ENCODE data around the gene C2orf49. TPM values are rescaled to one million over a fixed set of nuclear protein-coding genes. Genes with fewer than 3 reads are reported as not detected.
A peak's percentile ranks its signal among the peaks of the same experiment; 100 is the strongest.

Gene C2orf49
- polyA plus RNA-seq, 10 donors, result 13.8 to 20.2 (median 16.5) TPM

DNA sequence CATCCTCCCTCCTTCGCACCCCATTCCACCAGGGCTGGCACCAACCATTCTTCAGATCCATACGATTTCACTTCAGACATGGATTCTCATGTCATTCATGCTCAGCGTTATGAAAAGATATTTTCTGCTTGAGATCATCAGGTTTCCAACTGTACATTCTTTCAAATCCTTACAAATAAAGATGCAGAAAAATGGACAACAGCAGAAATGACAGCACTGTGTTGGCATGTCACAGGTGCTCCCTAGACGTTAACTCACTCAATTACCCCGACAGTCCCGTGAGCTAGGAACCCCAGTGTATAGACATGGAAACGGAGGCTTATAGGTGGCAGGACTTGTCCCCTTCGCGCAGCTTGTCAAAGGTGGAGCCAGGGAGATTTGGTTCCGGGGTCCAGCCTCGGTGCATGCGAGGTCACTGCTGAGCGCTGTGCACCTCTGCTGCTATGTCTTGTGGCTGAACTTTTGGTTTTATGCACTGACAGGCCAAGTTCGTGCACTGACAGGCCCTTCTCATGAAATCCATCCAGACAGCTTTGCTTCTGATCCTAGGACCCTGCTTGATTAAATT is 43.8 kb downstream of the C2orf49 start:
- DNase-seq, result no peak

DNA sequence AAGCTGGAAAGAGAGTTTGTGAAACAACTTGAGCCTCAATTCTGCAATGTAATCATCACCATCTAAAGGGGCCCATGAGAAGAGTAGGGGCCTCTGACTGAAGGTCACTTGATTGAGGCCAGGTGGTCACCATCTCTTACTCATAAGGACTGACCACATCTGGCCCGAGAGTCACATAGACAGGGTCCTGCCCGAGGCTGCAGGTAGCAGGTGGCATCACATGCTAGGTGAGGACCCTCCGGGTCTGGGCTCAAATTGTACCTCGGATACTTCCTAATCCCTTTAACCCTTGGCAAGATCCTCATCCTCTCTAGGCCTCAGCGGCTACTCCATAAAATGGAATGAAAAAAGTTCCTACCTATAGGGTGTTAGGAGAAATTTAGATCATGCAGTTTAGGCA is 44.8 kb downstream of the C2orf49 start:
- DNase-seq, result no peak

DNA sequence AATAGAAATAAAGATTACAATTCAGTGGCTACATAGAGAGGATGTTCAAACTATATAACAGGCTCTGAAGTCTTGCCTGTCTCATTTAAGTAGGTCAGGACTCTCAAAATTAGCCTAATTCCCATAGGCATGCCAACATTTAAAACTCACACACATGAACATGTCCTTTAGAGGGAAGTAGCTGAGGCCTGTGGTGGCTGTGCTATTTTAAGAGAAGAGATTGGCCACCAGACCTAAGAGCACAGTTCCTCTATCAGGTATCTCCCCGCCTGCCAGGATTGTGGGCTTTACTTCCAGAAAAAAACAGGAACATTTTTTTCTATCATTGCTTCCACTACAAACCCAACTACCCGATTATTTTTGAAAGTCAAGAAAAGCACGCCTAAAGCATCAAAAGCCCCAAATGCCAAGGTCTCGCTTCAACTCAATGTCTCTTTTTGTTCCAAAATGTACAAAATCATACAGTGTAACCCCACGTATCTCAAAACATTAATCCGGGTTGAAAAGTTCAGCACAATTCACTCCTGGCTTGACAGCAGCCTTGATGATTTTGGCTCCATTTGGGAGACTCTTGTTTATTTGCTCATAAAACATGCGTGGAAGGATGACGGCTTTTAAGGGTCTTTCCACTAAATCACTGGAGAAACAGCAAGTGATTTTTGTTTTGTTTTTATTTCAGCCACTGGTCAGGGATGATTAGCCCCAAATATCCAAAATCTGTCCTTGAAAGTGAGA is 46.3 kb downstream of the C2orf49 start:
- DNase-seq, result no peak

DNA sequence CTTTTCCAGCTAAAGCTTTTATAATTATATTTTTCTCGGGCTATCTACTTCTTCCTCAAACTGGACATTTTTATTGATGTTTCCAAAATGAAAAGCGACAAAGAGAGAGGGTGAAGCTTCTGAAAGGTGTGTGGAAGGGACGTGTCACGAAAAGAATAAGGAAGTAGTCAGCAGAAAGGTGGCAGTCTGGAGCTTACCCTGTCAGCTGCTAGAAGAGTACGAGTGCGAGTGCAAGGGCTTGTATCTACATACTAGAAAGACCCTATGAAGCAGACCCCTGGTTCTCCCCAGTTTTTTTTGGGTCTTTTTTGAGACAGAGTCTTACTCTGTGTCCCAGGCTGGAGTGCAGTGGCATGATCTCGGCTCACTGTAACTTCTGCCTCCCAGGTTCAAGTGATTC is 46.9 kb downstream of the C2orf49 start:
- no peak for DNase-seq

DNA sequence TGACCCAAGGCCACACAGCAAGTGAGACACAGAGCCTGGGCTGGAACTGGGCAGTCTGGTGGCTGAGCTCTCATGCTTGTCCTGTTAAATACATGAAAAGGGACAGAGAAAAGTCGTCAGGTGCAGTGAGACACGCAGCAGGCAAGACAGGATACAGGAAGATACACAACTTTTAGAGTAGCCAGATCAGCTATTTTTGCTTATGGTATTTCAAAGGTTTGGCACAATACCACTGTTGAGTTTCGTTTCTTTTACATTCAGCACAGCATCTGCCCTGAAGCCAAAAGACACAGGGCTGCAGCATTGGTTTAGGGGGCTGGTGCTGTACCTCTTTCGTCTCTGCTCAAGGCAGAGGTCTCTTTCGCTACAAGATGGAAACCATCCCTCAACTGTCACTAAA is 47.5 kb downstream of the C2orf49 start:
- no peak for DNase-seq

DNA sequence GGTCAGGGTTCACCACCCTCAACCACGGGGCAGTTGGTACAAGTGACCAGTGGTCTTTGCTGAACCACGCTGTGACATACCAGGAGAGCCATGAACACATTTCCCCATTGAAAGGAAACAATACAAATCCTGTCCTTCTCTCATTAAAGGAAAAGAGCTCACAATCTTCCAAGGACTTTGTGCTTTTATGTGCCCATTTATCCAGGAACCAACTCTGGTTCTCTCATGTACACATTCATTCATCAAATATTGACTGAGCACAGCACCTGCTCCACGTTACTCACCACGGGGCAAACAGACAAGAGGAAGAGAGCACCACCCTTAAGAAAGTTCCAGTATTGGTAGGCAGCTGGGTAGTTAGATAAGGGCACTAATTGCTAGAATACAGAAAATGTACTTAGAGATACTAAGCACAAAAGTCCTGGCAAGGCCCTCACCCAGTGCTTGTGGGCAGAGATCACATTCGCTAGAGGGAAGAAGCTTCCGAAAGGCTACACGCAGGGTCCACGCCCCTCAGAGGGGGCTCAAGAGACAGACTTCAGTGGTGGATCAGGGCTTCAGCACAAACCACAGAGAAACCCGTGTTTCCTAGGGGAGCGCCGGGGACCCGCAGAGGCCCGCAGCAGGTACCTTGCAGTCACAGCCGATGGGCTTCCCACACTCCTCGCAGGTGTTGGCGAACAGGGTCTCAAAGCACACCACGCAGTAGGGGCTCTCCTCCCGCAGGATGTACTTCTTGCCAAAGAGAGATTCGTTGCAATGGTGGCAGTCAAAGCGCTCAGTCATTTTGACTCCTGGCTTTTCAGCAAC is 48.6 kb downstream of the C2orf49 start:
- DNase-seq, result no peak

DNA sequence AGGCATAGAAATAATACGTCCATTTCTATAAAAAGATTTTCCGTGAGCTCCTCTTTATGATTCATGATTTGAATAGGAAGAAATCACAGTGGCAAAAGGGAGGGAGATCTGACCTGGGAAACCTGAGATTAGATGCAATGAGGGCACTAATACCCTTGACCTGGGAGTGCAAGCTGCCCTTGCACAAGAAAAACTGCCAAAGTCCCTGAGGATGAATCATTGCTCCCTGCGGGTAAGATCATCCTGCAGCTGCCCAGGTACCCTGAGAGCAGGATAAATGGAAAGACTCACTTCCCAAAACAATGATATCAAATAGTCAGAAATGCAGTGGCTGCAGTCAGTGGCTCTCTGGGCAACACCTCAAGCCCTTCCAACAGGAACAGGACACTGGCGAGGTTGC is 49.9 kb downstream of the C2orf49 start:
- DNase-seq, result no peak

DNA sequence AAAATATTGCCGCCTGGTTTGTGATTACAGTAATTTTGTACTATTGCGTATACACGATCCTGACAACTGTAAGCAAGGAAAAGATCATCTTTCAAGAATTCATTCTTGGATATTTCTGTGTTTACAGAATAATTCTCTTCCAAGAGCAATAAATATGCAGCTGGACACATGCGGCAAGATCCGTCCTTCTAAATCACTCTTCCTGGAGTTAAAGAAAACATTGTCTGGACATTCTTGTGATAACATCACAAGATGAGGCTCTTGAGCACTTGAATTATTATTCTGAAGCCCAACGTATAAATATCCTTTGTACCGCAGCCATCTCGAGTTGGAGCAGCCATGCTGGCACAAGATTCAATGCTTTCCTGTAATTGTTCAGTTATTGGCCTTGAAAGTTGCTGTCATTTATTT is 51.6 kb downstream of the C2orf49 start:
- DNase-seq, result peak; percentile 73 to 86 (median 84)

DNA sequence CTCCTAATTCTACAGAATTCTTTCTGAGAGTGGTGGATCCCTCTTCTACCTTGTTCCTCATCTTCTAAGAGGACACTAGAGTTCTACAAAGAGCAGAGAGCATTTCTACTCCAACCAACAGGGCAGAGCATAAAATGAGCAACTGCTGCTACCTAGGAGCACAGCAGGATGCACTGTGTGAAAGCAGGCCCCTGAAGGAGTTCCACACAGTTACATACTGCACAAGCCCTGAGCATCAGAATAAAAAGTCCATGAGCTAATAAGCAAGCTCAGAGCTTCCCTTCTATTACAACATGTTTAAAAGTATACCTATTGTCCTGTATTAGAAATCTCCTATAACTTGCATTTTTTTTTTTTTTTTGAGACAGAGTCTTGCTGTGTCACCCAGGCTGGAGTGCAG is 53.1 kb downstream of the C2orf49 start:
- DNase-seq, result no peak

DNA sequence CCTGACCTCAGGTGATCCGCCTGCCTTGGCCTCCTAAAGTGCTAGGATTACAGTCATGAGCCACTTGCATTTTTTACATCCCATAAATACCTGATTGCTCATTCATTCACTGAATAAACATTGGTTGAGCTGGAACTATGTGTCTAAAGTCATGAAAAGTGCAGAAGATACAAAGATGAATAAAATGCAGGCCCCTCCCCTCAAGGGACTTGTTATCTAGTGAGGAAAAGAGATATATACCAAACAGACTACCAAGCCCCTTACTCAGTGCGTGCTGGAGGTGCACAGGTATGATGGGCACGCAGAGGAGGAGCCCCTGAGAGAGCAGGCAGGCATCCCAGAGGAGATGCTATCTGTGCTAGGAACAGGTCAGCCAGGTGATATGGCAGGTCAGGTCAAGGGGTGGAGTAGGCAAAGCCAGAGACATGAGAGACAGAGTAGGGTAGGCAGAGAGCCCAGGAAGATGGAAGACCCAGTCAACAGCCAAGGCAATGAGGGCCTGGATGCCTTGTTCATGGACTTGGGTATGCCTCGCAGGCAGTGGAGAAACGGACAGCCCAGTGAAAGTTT is 53.8 kb downstream of the C2orf49 start:
- DNase-seq, result no peak

DNA sequence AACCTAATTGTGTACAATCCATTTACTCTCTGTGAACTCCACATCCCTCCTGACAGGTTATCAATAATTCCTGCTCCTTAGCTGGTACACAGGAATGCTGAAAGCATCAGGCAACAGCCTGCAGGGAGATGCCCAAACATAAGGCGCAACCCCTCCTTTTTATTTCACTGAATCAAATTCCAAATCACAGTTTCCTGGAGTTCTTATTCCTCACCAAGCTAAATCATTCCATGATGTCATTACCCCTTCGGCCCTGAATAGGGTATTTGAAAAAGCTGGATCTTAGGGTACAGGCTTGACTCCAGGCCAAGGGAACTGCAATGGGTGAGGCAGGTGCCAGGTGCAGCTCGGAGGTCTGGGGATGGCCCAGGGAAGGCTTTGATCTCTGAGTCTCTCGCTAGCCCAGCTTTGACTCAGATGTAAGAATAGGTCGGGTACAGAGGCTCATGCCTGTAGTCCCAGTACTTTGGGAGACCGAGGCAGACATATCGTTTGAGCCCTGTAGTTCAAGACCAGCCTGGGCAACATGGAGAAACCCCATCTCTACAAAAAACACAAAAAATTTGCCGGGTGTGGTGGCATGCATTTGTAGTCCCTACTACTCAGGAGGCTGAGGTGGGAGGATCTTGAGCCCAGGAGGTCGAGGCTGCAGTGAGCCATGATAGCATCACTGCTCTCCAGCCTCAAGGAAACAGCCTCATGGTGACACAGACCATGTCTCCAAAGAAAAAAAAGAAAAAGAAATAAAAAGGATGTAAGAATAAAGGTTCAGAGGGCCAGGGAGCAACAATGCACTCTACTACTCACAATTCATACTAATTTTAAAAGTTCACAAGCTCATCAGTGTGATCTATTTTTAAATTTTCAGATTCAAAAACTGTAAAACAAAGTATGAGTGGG is 54.7 kb downstream of the C2orf49 start:
- DNase-seq, result no peak

DNA sequence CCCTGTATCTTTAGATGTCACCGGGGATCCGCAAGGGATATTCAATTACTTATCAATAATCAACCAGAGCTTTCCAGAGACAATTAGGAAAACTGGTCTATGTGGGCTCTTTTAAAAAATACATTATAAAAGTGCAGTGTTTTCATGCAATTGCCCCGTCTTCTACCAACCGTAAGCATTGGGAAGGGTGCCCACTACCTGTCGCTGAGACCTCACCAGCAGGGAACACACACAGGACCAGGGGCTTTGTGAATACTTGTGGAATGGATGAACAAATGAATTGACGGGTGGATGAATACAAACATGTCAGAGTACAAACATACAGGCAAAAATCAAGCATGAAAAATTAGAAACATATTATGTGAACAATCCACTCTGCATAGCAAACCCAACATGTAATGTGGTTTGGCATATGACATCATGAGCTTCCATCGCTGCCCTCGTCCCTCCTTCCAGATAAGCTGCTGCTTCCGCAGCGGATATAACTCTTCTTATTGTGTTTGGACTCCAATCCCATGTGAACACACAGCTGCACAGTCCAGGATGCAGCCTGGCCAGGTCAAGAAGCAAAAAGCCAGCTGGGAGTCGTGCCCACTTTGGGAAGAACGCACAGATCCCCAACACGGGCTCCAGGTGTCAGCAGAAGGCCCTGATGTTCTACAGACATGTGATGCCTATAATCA is 56.2 kb downstream of the C2orf49 start:
- DNase-seq, result peak; percentile 41 to 68 (median 66)

DNA sequence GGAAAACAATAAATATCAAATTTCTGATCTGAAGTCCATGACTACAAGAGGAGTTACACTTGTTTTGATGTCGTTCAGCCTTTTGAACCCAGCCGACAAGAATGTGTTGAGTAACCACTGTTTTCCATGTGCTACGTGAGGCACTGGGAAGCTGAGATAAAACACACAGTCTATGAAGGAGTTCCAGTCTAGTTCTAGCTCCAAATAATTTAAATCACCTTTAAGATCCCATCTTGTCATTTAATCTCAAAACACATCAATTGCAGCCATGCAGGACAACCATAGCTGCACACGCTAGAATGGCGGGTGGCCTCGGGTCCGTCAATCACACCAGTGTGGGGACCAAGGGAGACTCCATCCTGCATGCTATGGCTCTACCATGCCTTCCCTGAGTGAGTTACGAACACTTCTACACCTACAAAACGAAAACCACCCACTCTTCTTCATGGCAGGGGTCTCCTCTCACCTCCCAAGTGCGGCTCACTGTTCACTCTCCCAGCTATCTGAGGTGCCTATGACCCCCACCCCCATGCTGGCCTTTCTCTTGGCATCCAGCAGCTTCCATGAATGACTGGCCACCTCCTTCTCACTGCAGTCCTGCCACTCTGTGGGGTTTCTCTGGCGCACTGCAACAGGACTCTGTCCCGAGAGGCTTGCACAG is 57.7 kb downstream of the C2orf49 start:
- no peak for DNase-seq

DNA sequence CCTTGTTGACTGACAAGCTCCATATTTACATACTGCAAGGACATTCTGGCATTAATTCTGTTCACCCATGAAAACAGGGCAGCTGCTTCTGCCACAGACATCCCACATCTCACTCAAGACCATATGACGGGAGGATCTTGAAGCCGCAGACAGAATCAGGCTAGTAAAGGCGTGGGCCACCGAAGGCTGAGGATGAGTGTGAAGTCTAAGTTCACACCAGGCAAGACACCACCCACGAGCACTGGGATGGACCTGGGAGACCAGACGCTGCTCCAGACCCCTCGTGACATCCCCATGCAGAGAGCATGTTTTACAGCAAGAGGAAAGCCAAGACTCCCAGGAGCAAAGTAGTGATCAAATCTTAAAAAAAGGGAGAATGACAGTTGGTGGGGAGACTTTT is 58.4 kb downstream of the C2orf49 start:
- no peak for DNase-seq

DNA sequence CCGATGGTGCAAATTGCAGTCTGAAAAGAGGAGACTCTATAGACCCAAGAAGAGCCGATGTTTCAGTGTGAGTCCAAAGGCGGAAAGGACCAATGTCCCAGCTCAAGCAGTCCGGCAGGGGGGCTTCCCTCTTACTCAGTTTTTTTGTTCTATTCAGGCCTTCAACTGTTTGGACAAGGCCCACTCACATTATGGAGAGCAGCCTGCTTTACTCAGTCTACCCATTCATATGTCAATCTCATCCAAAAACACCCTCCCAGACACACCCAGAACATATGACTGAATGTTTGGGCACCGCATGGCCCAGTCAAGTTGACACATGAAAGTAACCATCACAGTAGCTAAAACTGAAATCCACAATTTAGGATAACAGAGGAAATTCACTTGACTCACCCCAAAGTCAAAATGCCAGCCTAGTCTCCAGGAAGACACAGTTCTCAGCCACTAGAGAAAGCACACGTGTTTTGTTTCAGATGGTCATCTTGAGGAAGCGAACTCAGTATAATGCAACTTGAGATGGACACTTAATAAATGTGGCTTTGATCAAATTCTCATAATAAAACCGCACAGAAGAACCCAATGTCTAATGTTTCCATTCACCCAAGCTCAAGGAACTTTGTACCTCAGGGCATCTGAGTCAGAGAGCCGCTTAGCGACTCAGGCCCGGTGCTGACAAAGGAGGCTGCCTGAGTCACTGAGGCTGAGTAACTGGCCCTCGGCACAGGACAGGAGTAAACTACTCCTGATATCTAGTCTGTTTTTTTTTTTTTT is 59.1 kb downstream of the C2orf49 start:
- DNase-seq, result peak in 1 of 3 donors; percentile 89

DNA sequence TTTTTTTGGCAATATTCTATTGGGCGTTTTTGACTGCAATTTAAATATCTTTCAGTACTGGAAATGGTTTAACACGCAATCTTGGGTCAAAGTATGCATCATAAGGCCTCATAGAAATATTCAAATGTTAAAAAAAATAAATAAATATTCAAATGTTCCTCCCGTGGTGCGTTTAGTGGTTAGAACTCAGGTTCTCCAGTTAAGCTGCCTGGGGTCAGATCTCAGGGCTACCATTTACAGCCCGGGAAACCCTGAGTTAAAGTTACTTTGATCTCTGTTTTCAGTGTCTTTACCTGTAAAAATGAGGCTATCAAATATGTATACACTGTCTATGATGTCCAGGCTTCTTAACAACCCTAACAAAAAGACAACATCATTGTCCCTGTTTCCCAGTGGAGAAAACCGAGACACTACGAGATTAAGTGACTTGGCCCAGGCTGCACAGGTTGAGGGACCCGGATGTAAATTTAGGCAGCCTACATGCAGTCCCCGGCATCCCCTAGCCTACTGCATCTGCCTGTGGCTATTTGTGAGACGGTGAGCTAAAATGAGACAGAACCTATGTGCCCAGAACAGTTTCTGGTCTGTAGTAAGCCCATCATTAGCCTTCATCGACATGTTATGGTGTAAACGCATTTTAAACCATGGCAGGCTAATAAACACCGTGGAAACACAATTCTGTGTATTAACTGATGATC is 59.8 kb downstream of the C2orf49 start:
- DNase-seq, result no peak

DNA sequence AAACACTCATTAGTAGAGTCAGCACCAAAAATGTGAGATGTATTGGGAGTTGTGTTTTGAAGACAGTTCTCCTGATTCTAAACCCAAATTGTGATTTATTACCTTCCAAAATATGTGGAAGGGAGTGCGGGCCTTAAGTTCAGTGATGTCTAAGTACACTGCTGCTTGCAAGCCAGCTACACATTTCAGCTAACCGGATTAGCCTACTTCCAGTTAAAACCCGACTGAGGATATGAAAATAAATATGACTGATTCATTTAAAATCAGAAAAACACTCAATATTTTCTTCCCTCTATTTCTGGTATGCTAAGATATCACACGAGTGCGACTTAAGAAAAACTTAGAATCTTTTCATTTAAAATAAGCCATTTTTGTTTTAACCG is 60.6 kb downstream of the C2orf49 start:
- DNase-seq, result no peak

DNA sequence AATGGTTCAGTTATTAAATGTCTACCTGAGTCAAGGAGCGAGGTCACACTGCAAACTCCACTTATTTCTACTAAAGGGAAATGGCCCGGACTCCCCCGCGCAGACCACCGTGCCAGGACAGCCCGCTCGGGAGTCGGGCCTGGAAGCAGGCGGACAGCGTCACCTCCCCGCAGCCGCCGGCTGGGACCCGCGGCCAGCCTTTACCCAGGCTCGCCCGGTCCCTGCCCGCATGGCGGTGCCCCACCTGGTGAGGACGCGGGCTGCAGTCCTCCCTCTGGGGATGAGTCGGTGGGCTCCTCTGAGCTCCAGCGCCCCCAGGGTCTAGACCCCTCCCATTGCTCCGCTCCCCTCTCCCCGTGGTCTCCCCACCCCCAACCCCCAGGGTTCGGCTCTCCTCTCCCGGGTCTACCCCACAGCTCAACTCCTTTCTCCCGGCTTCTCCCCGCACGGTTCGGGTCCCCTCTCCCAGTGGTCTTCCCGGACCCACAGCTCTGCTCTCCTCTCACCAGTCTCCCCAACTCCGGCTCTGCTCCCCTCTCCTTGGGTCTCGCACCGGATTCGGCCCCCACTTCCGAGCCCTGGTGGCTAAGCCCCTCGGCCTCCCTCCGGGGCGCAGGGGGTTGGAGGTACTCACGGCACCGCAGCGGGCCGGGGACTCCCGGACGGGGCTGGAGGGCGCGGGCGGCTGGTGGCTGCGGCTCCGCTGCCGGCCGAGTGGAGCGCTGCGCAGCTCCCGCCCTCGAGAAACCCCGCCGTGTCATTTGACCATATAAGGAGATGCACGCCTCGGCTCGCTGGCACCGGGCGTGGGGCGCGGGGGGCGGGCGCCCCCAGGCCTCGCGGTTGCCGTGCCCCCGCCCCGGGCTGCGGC is 61.2 kb downstream of the C2orf49 start, which contains the start of gene FHL2:
Gene FHL2 (minus strand): TSS at position 716 of the 871 bp plus-strand sequence. CDS start 12,535 bp downstream, outside the sequence.
- peak; percentile 82 to 92 (median 84) for DNase-seq
